Stimulated activated CD8-positive, alpha-beta memory T cell treated with anti-CD3 and anti-CD28 coated beads, Interleukin-4, amount 100 ng/mL, for 24 hours (primary cell): ENCODE data around the gene GFOD1.
"Not testable (repeated sequence)": the region's sequence is repeated elsewhere in the genome, so short reads cannot be mapped to it uniquely, and the experiment has no call there.

Experiments
- DNase-seq: peaks from one replicate; pipeline ENCODE4 v3.0.0-alpha.2; 2020; ENCODE audit warnings: low read depth

Gene GFOD1

GRCh38 chr6:13441778-13442177 is 45.6 kb downstream of the GFOD1 start:
- DNase-seq, result no peak

- no peak for DNase-seq
These were observed 47.8 kb downstream of the GFOD1 start for GRCh38 chr6:13439644-13440043.

- no peak for DNase-seq
These were observed 49.3 kb downstream of the GFOD1 start for GRCh38 chr6:13438126-13438525.

- DNase-seq, result no peak
These were observed 50.0 kb downstream of the GFOD1 start for GRCh38 chr6:13437218-13437996.

GRCh38 chr6:13436399-13437217 is 50.8 kb downstream of the GFOD1 start:
- DNase-seq, result no peak

- no peak for DNase-seq
These were observed 51.7 kb downstream of the GFOD1 start for GRCh38 chr6:13435477-13436246.

- no peak for DNase-seq
These were observed 52.6 kb downstream of the GFOD1 start for GRCh38 chr6:13434777-13435176.

- DNase-seq, result not testable (repeated sequence)
These were observed 53.1 kb downstream of the GFOD1 start for GRCh38 chr6:13434135-13434775.

- no peak for DNase-seq
These were observed 53.7 kb downstream of the GFOD1 start for GRCh38 chr6:13433709-13434121.

- no peak for DNase-seq
These were observed 54.7 kb downstream of the GFOD1 start for GRCh38 chr6:13432526-13433184.

- no peak for DNase-seq
These were observed 55.4 kb downstream of the GFOD1 start for GRCh38 chr6:13431861-13432465.

- DNase-seq, result no peak
These were observed 56.2 kb downstream of the GFOD1 start for GRCh38 chr6:13431059-13431656.

GRCh38 chr6:13429406-13429753 is 58.0 kb downstream of the GFOD1 start:
- DNase-seq, result no peak

- no peak for DNase-seq
These were observed 58.6 kb downstream of the GFOD1 start for GRCh38 chr6:13428583-13429405.

- peak; percentile 76 for DNase-seq
These were observed 59.4 kb downstream of the GFOD1 start for GRCh38 chr6:13427801-13428582.

- DNase-seq, result no peak
These were observed 60.1 kb downstream of the GFOD1 start for GRCh38 chr6:13427316-13427715.

- DNase-seq, result no peak
These were observed 61.2 kb downstream of the GFOD1 start for GRCh38 chr6:13425943-13426931.
